Measurements from ENCODE around the gene MAOB. TPM values are rescaled to one million over a fixed set of nuclear protein-coding genes. Genes with fewer than 3 reads are reported as not detected.

MAOB gene
- total RNA-seq, 1 experiment from 2014 or later, result 1.1 TPM

DNA sequence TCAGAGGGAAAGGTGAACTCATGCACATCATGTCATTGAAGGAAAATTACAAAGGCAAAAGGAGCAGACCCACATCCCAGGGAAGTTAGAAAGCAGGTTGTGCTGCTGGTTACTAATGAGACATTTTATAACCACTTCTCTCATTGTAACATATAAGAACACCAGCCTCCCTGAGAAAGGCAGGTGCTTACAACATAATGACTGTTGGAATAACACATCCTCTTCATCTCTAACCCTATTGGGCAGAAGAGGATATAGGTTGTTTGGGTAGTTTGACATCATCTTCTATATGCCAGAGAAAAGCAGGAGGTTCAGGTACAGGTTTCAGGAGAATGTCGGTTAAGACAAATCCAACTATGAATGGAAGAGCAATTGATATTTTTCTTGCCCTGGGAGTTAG, 148.6 kb downstream of the MAOB start:
- no peak overlapping the region for H3K9ac ChIP-seq (ENCODE audit: extremely low read depth, insufficient read length, low read length)
- H2BK120ac ChIP-seq (ENCODE audit: low read depth, low read length, poor library complexity, severe bottlenecking), result no peak overlapping the region
- no peak overlapping the region for H2AK5ac ChIP-seq (ENCODE audit: insufficient read length, low read length)
- no peak overlapping the region for H3T11ph ChIP-seq (ENCODE audit: low read length)
- H3K4me1 Mint-ChIP-seq, result peaks cover 7 to 8% of the 10 kb centered on the region in 2 experiments
- H3K4ac ChIP-seq (ENCODE audit: low read depth, low read length), result no peak overlapping the region
- no peaks in the 10 kb centered on the region for H3K4me1 ChIP-seq (ENCODE audit: insufficient read depth, low read length)
- no peak overlapping the region for H2BK15ac ChIP-seq (ENCODE audit: low read depth, low read length)
- H3K79me2 ChIP-seq (ENCODE audit: insufficient read depth, low read length), result no peaks in the 10 kb centered on the region
- H3K14ac ChIP-seq (ENCODE audit: insufficient read depth, low read length), result no peak overlapping the region
- H3K56ac ChIP-seq (ENCODE audit: insufficient read length, low read depth, low read length), result no peak overlapping the region
- WGBS (ENCODE audit: extremely low coverage, insufficient read length, low lambda C conversion rate), result no CpG with 5 or more reads among the region's 1 CpG
- no peak overlapping the region for H3K27ac Mint-ChIP-seq
- no peak for DNase-seq
- H3K23me2 ChIP-seq (ENCODE audit: insufficient read length, low read depth, low read length, poor library complexity, severe bottlenecking), result no peaks in the 10 kb centered on the region
- H2BK5ac ChIP-seq (ENCODE audit: insufficient read length, low read length), result no peak overlapping the region
- H3K18ac ChIP-seq (ENCODE audit: insufficient read length, low read depth, low read length), result no peak overlapping the region
- H2AFZ ChIP-seq (ENCODE audit: low read length), result no peak overlapping the region
- H3K27ac ChIP-seq (ENCODE audit: insufficient read length, low read depth, low read length), result no peak overlapping the region
- H3K4me3 Mint-ChIP-seq, result no peak overlapping the region
- H4K91ac ChIP-seq (ENCODE audit: insufficient read length, low read depth, low read length), result no peak overlapping the region
- H4K5ac ChIP-seq (ENCODE audit: insufficient read length, low read depth, low read length), result no peak overlapping the region
- H3K27me3 Mint-ChIP-seq (ENCODE audit: low read depth), result no peaks in the 10 kb centered on the region; the same call in 1 of the 2 replicates
- no peak overlapping the region for H3K4me2 ChIP-seq (ENCODE audit: insufficient read depth, insufficient read length, low read length)
- no peak overlapping the region for H4K8ac ChIP-seq (replicated peaks; ENCODE audit: insufficient read length, low read depth, low read length)
- no peak for TF ChIP-seq CTCF (conservative IDR thresholded peaks at IDR 0.05)
- no peaks in the 10 kb centered on the region for H3K79me1 ChIP-seq (ENCODE audit: insufficient read depth, low read depth, low read length, poor library complexity, severe bottlenecking)
- H3K23ac ChIP-seq (ENCODE audit: insufficient read length, low read depth, low read length), result no peak overlapping the region
- no peak overlapping the region for H2BK20ac ChIP-seq (ENCODE audit: low read depth, low read length, poor library complexity, severe bottlenecking)
- H2BK12ac ChIP-seq (ENCODE audit: insufficient read length, low read depth, low read length), result no peak overlapping the region
- no peaks in the 10 kb centered on the region for H4K20me1 ChIP-seq (ENCODE audit: control insufficient read depth, insufficient read depth, insufficient read length)
- peaks cover 44 to 61% of the 10 kb centered on the region in 2 experiments for H3K9me3 Mint-ChIP-seq
- no peaks in the 10 kb centered on the region for H3K27me3 ChIP-seq (ENCODE audit: insufficient read depth, low read length)
- H3K36me3 Mint-ChIP-seq (ENCODE audit: insufficient read depth in 1 of 3, low read depth in 3 of 3), result peaks cover 0 to 9% (median 0%) of the 10 kb centered on the region in 3 experiments; a peak in 3 of 7 replicates
- no peaks in the 10 kb centered on the region for H3K9me3 ChIP-seq (ENCODE audit: control insufficient read depth, low read depth, low read length)
